Bronchial epithelial cell (primary cell): Measurements from ENCODE around the gene POLR3E. TPM values are rescaled to one million over a fixed set of nuclear protein-coding genes. Genes with fewer than 3 reads are reported as not detected.
"Not testable (repeated sequence)": the region's sequence is repeated elsewhere in the genome, so short reads cannot be mapped to it uniquely, and the experiment has no call there.

ENCODE experiments used
- DNase-seq: peaks from one replicate; pipeline ENCODE4 v3.0.0-alpha.2; 2010; ENCODE audit warnings: low read depth
- FAIRE-seq: peaks from 2 replicates; lab custom pipeline; 2011; peaks lifted over from hg19 to GRCh38; lab: Jason Lieb, UNC
- H3K27me3 ChIP-seq: 2 replicates; pipeline ENCODE4 v1.5.1; 2011; ENCODE audit warnings: low read length; ENCODE audit not compliant: control insufficient read depth, insufficient read depth
- H3K36me3 ChIP-seq: 2 replicates; pipeline ENCODE4 v1.5.1; 2011; ENCODE audit warnings: low read length; ENCODE audit not compliant: control insufficient read depth, insufficient read depth
- H3K4me3 ChIP-seq: 2 replicates; pipeline ENCODE4 v1.5.1; 2011; ENCODE audit warnings: mild to moderate bottlenecking, low read depth, low read length, control low read depth
- CTCF ChIP-seq: IDR thresholded peaks from 2 replicates; pipeline ENCODE4 v1.5.1; 2011; ENCODE audit warnings: mild to moderate bottlenecking, moderate library complexity, low read length, control low read depth, inconsistent platforms; ENCODE audit not compliant: insufficient read depth, severe bottlenecking
- total RNA-seq: library from RNA; depleted of rRNA; stranded (reverse); fragments of >200 nt; gene quantifications from 2 replicates; pipeline ENCODE4 v1.2.1, GENCODE V29; 2014

The POLR3E gene
- total RNA-seq, 1 donor from 2014 or later: 60.3 TPM

DNA sequence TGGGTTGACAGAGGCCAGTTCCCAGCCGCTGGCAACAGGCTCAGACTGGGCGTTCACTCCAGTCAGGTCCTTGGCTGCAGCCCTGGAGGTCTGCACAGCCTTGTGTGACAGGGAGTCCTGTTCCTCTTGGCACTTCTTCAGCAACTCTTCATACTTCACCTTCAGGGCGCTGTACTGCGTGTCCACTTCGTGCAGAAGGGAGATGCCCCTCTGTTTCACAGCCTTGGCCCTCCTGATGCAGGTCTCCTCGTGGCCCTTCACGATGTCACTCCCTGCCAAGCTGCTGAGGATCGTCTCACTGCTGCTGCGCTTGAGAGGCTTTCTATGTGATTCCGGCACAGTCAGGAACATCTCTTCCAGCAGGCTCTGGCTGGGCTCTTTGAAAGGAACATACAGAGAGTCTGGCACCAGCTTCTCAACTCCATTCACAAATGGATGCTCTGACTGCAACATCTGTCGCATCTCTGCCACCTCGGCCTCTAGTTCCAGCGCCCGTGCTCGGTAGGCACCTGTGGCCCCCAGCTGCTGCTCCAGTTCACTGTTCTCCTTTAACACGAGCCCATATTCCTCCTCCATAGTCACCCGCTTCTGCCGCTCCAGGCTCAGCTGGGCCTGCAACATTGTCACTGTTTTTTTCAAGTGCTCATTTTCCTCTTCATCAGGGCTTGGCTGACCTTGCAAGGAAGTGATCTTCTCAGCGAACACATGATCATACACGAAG lies 50.1 kb downstream of the POLR3E start:
- H3K27me3 ChIP-seq: no peaks in the 10 kb centered on the region
- H3K36me3 ChIP-seq: peaks cover 6% of the 10 kb centered on the region
- no peak for FAIRE-seq
- no peak for DNase-seq
- TF ChIP-seq CTCF: no peak
- no peak overlapping the region for H3K4me3 ChIP-seq

GRCh38 chr16:22348291-22348690 lies 51.1 kb downstream of the POLR3E start:
- DNase-seq (peak; percentile 90), FAIRE-seq (no peak)
- Histone ChIP-seq H3K27me3 (no peaks in the 10 kb centered on the region), H3K4me3 (no peak overlapping the region), H3K36me3 (peaks cover 7% of the 10 kb centered on the region)
- no peak for TF ChIP-seq CTCF

- not testable (repeated sequence) for DNase-seq, H3K27me3 ChIP-seq, H3K36me3 ChIP-seq, FAIRE-seq, H3K4me3 ChIP-seq
Observed at GRCh38 chr16:22351017-22351416, 53.8 kb downstream of the POLR3E start.

DNA sequence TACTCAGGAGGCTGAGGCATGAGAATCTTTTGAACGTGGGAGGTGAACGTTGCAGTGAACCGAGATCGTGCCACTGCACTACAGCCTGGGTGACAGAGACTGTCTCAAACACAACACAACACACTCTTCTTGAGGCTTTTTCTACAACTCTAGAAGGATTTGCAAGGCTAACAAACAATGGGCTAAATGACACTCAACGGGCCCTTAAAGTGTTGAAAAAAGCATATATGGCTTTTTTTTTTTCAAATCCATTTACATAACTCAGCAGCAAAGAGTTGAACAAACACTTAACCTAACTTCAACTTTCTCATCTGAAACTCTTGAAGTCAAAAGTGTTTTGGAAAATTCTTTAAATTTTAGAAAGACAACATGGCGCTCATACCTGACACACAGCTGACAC lies 54.9 kb downstream of the POLR3E start:
- DNase-seq: no peak
- FAIRE-seq: no peak
- Histone ChIP-seq H3K4me3 (no peak overlapping the region), H3K27me3 (no peaks in the 10 kb centered on the region), H3K36me3 (peaks cover 5% of the 10 kb centered on the region)
- no peak for TF ChIP-seq CTCF

GRCh38 chr16:22352723-22353122 lies 55.5 kb downstream of the POLR3E start:
- FAIRE-seq: no peak
- Histone ChIP-seq H3K4me3 (no peak overlapping the region), H3K36me3 (peaks cover 2% of the 10 kb centered on the region), H3K27me3 (no peaks in the 10 kb centered on the region)
- no peak for TF ChIP-seq CTCF
- DNase-seq: no peak

DNA sequence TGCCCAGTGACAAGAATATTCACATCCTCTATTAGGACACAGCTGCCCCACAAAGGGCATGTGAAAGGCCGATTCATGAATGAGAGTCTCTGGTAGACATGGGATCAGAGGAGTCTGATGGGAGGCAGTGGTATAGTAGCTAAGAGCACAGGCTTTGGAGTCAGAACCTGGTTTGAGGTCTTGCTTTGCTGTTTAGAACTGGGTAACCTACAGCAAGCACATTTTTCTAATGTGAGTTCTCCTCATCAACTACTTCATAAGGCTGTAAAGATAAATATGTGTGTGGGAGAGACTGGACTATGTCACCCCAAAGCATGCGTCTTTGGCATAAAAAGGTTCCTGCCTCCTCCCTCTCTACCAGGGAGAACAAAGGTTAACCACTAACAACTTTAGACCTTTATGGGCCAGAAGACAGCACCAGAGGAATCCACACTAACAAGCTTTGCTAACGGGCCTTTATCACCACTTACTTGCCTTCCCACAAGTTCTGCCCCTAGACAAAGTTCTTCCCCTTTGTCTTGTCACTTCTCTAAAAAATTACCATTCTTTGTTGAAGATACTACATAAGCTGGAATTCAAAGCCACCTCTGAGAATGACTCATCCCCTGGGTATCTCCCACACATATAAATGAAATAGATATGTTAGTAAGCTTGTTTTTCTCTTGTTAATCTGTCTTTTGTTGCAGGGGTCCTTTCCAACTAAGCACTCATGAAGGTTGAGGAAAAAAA lies 56.1 kb downstream of the POLR3E start:
- Histone ChIP-seq H3K36me3 (peaks cover 2% of the 10 kb centered on the region), H3K4me3 (no peak overlapping the region), H3K27me3 (no peaks in the 10 kb centered on the region)
- TF ChIP-seq CTCF: no peak
- peak; percentile 64 for DNase-seq
- no peak for FAIRE-seq
